Vagina (tissue), 2 donors: ENCODE data around the gene NPAS3.

Experiments used
- CTCF ChIP-seq, 3 experiments: fragments of 450-650 bp in 2 of 3; fragments of 200-600 bp in 1 of 3; sonication (generic) in 1 of 3; IDR thresholded peaks; one replicate each; pipeline ENCODE4 v1.5.1; 2017 to 2019; ENCODE audit warnings: antibody characterized with exemption in 3 of 3, mild to moderate bottlenecking in 2 of 3, moderate library complexity in 2 of 3
- POLR2A ChIP-seq, 2 donors: fragments of 450-650 bp; IDR thresholded peaks; one replicate each; pipeline ENCODE4 v1.6.1; 2017; ENCODE audit warnings: antibody characterized with exemption in 2 of 2, mild to moderate bottlenecking in 2 of 2, moderate library complexity in 2 of 2

GRCh38 chr14:33364466-33364865 lies 425.8 kb downstream of the NPAS3 start:
- TF ChIP-seq CTCF (IDR thresholded peaks at IDR 0.05) (no peak), POLR2A (IDR thresholded peaks at IDR 0.05) (no peak)
